Pancreas (tissue), 10 donors: ENCODE results near the gene KMT5B. TPM values are rescaled to one million over a fixed set of nuclear protein-coding genes. Genes with fewer than 3 reads are reported as not detected.

Experiments used
- ATAC-seq, 4 donors: fragments of 200-7000 bp; cut with Tn5 transposase; one replicate each; pipeline versions ENCODE4 v1.8.0 to v1.9.1; 2020; ENCODE audit warnings: mild to moderate bottlenecking in 4 of 4, moderate library complexity in 4 of 4
- DNase-seq, 6 donors: peaks; one replicate each; pipeline ENCODE4 v3.0.0-alpha.2; 2020
- FAIRE-seq: peaks from 2 replicates; lab custom pipeline; 2012; peaks lifted over from hg19 to GRCh38; lab: Jason Lieb, UNC
- H3K27ac ChIP-seq, 4 donors: fragments of 200-600 bp; sonication (generic); 1 replicate in 3 of 4; 2 replicates in 1 of 4; pipeline versions ENCODE4 v1.5.0 to v1.8.0; 2020
- H3K27me3 ChIP-seq, 4 donors: fragments of 200-600 bp; one replicate each; pipeline ENCODE4 v1.8.0; 2021
- H3K36me3 ChIP-seq, 3 donors: fragments of 200-600 bp; sonication (generic) in 1 of 3; one replicate each; pipeline versions ENCODE4 v1.5.0 to v1.8.0; 2020 to 2021
- H3K4me1 ChIP-seq, 3 donors: fragments of 200-600 bp; one replicate each; pipeline ENCODE4 v1.8.0; 2021
- H3K4me3 ChIP-seq, 4 donors: fragments of 200-600 bp; sonication (generic) in 2 of 4; one replicate each; pipeline versions ENCODE4 v1.5.0 to v1.8.0; 2020 to 2021
- H3K9me3 ChIP-seq, 4 donors: fragments of 200-600 bp; one replicate each; pipeline ENCODE4 v1.8.0; 2021
- WGBS, 2 donors: extraction: QIAGEN DNeasy Blood & Tissue Kit; methylation state at CpG; one replicate each; pipeline ENCODE4 v1.1.7; 2013; 5-methylcytosine and 5-hydroxymethylcytosine counted together
- intact Hi-C, 3 donors: fragments of 100-400 bp; cut with DNase I; formaldehyde crosslinking; loops; one replicate each; pipeline versions ENCODE4 v1.11.1 to v1.14.2; 2022
- polyA plus RNA-seq, 2 donors: library from polyadenylated mRNA; stranded (reverse); fragments of 200-250 nt; gene quantifications; one replicate each; pipeline ENCODE4 v1.2.3, GENCODE V29; 2013
- total RNA-seq, 6 donors: library from RNA; stranded (reverse); fragmentation: NEBNext Ultra II Directional in 4 of 6; extraction: Animal tissue kit (Norgen Biotek cat#: 25700) in 4 of 6; gene quantifications; one replicate each; pipeline versions ENCODE4 v1.2.1 to v1.2.4, GENCODE V29; 2021 to 2023
- TF ChIP-seq, protein P1 (sequence below), 4 donors: fragments of 200-600 bp; sonication (generic) in 3 of 4; IDR thresholded peaks; one replicate each; pipeline versions ENCODE4 v1.5.0 to v1.8.0; 2021; ENCODE audit warnings: antibody characterized with exemption in 4 of 4
- donor health status: healthy with polysubstance abuse.
- donor health status: DM: no; HTN: no; CAD: no; lungs with moderate emphysema.
- donor health status: DM: no; HTN: no; CAD: no.
- donor health status: control.
- donor health status: control.
- donor health status: Bipolar disorder and iron deficiency.
- donor health status: DM: yes; HTN: yes; CAD: no.
- donor health status: DM: no; HTN: no; CAD: no.
- donor health status: DM: no; HTN: no; CAD: no.
- donor health status: DM: yes; HTN: yes; CAD: no.

The KMT5B gene
- total and polyA plus RNA-seq, 8 donors = 12.8 to 30.8 (median 22.6) TPM

DNA sequence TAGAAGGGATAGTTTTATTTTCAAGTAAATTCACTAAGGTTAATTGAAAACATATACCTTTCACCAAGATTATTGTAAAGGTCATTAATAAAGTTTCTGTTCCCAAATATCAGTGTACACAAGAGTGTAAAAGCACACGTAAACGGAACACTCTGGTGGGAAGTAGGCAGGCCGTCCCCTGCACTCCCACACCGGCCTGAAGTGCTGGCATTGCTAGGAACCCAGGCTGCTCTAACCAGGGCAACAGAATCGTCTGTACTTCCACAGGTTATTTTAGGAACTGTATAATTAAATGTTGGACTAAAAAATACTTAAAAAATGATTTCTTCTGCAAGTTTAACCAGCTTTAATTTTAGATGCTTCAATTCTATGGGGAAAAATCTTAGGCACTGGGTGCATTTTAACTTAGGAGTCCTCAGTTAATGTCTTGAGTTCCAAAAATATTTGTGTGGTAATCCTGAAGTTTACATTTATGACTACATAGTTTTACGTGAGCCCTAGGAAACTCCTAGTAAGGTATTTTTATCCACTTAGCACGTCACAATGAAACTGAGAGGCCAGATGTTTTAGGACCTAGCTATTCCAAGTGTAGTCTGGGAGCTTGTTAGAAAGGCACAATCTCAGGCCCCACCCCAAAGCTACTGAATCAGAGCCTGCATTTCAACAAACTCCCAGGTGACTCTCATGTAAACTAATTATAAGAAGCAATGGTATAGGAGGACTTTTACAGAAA is 31.2 kb downstream of the KMT5B start:
- 82 to 87% methylated on average over 7 of the region's 7 CpGs for WGBS, 2 donors
- H3K4me1 ChIP-seq = peaks cover 7 to 10% (median 9%) of the 10 kb centered on the region in 3 donors
- no peak overlapping the region for H3K27ac ChIP-seq
- FAIRE-seq = no peak
- TF ChIP-seq, protein P1, sequence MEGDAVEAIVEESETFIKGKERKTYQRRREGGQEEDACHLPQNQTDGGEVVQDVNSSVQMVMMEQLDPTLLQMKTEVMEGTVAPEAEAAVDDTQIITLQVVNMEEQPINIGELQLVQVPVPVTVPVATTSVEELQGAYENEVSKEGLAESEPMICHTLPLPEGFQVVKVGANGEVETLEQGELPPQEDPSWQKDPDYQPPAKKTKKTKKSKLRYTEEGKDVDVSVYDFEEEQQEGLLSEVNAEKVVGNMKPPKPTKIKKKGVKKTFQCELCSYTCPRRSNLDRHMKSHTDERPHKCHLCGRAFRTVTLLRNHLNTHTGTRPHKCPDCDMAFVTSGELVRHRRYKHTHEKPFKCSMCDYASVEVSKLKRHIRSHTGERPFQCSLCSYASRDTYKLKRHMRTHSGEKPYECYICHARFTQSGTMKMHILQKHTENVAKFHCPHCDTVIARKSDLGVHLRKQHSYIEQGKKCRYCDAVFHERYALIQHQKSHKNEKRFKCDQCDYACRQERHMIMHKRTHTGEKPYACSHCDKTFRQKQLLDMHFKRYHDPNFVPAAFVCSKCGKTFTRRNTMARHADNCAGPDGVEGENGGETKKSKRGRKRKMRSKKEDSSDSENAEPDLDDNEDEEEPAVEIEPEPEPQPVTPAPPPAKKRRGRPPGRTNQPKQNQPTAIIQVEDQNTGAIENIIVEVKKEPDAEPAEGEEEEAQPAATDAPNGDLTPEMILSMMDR (IDR thresholded peaks at IDR 0.05) = no peak
- no peak for DNase-seq
- H3K9me3 ChIP-seq = no peaks in the 10 kb centered on the region
- no peak for ATAC-seq
- H3K27me3 ChIP-seq = no peaks in the 10 kb centered on the region
- intact Hi-C loops = no loop called here
- H3K36me3 ChIP-seq = peaks cover 7 to 30% (median 23%) of the 10 kb centered on the region in 3 donors
- H3K4me3 ChIP-seq = no peak overlapping the region

DNA sequence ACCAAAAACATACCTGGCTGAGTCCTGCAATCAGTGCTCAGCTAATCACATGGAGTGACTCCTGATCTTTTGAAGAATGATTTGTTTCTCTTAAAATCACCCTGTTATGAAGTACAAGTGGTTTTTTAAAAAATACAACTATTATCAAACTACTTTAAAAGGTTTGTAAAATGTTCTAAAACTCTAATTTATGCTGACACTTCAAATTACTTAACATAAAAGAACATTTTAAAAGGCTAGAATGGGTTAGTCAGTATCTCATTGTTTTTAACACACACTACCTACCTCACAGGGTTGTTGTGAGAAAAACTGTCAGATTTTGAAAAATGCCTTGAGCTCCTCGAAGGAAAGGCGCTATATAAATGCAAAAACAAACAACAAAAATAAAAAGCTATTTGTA is 33.2 kb downstream of the KMT5B start:
- TF ChIP-seq, protein P1 (IDR thresholded peaks at IDR 0.05) = no peak
- no peak for ATAC-seq
- no peaks in the 10 kb centered on the region for H3K9me3 ChIP-seq
- intact Hi-C loops = no loop called here
- no peak overlapping the region for H3K27ac ChIP-seq
- FAIRE-seq = no peak
- 63 to 67% methylated on average over 2 of the region's 2 CpGs for WGBS, 2 donors
- H3K4me3 ChIP-seq = no peak overlapping the region
- no peaks in the 10 kb centered on the region for H3K27me3 ChIP-seq
- peaks cover 7 to 10% (median 9%) of the 10 kb centered on the region in 3 donors for H3K4me1 ChIP-seq
- DNase-seq = no peak
- peaks cover 3 to 20% (median 19%) of the 10 kb centered on the region in 3 donors for H3K36me3 ChIP-seq

DNA sequence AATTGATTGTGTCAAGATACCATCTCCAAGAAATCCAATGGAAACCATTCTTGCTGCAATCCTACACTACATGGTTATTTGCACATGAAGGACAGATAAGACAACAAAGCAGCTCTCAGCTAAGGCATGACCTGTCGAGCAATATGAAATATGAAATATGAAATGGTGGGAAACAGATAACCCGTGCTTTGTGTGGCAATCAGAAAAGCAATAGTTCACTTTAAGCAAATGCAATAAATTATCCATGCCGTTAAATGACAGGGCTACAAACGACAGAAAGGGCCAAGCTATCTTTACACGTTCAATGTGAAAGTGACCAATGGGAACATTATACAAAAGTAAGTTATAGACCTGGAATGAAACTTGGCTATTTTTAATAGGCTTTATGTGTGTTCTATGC is 35.2 kb downstream of the KMT5B start:
- no peak for DNase-seq
- no peaks in the 10 kb centered on the region for H3K27me3 ChIP-seq
- peak in 2 of 4 donors; percentile 42 to 44 for ATAC-seq
- no peak overlapping the region for H3K4me3 ChIP-seq
- H3K4me1 ChIP-seq = peaks cover 7 to 10% (median 9%) of the 10 kb centered on the region in 3 donors
- intact Hi-C loops = no loop called here
- WGBS, 2 donors = 13 to 15% methylated on average over 5 of the region's 5 CpGs
- no peak for FAIRE-seq
- TF ChIP-seq, protein P1 (IDR thresholded peaks at IDR 0.05) = no peak
- peaks cover 10 to 19% (median 18%) of the 10 kb centered on the region in 3 donors for H3K36me3 ChIP-seq
- no peaks in the 10 kb centered on the region for H3K9me3 ChIP-seq
- H3K27ac ChIP-seq = no peak overlapping the region

DNA sequence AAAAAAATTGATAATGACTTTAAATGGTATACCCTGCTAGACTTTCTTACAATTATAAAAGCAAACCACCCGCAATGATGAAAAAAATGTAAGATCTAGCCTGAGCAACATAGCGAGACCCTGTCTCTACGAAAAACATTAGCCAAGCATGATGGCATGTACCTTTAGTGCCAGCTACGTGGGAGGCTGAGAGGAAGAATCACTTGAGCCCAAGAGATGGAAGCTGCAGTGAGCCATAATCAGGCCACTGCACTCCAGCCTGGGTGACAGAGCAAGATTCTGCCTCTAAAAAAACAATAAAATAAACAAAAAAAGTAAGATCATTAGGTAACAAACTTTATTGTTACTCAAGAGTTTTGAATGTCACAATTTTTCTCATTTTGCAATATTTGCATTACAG is 39.2 kb downstream of the KMT5B start:
- Histone ChIP-seq H3K4me1 (peaks cover 7 to 10% (median 9%) of the 10 kb centered on the region in 3 donors), H3K4me3 (no peak overlapping the region), H3K27me3 (no peaks in the 10 kb centered on the region), H3K27ac (no peak overlapping the region), H3K36me3 (peaks cover 10 to 49% (median 11%) of the 10 kb centered on the region in 3 donors), H3K9me3 (no peaks in the 10 kb centered on the region)
- TF ChIP-seq, protein P1 (IDR thresholded peaks at IDR 0.05) = no peak
- ATAC-seq = no peak
- FAIRE-seq = no peak
- intact Hi-C loops = no loop called here
- DNase-seq = no peak
- 95 to 96% methylated on average over 4 of the region's 4 CpGs for WGBS, 2 donors

DNA sequence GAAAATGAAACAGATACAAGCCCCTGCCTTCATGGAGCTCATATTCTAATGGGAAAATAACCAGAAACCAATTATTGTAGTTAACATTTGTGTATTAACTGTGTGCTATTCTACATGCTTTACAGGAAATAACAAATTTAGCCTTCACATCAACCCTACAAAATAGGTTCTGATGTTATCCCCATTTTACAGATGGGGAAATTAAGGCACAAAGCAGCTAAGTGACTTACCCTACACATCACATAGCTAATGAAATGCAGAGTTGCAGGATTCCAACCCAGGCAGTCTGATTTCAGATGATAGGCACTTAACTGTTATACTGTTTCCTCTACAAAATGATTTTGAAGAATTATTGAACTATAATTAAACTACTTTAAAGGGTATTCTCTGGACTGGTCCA is 43.7 kb downstream of the KMT5B start:
- DNase-seq (no peak), ATAC-seq (no peak), FAIRE-seq (no peak)
- Histone ChIP-seq H3K36me3 (peaks cover 4 to 57% (median 17%) of the 10 kb centered on the region in 3 donors), H3K4me3 (no peak overlapping the region), H3K27ac (peak overlapping the region in 1 of 4 donors; percentile 24), H3K4me1 (peaks cover 3 to 7% (median 5%) of the 10 kb centered on the region in 3 donors), H3K27me3 (no peaks in the 10 kb centered on the region), H3K9me3 (no peaks in the 10 kb centered on the region)
- TF ChIP-seq, protein P1 (IDR thresholded peaks at IDR 0.05) = no peak
- intact Hi-C loops = no loop called here
